ES-I3 (cell line): Measurements from ENCODE around the gene ZNF366.

Experiments
- H3K36me3 ChIP-seq: 2 replicates; pipeline ENCODE4 v1.6.1; 2013; ENCODE audit warnings: mild to moderate bottlenecking, low read length, control low read depth, moderate library complexity; ENCODE audit not compliant: insufficient read depth
- H3K4me1 ChIP-seq: 2 replicates; pipeline ENCODE4 v1.6.1; 2013; ENCODE audit warnings: mild to moderate bottlenecking, control low read depth, low read length; ENCODE audit not compliant: insufficient read depth
- H3K9ac ChIP-seq: 2 replicates; pipeline ENCODE4 v1.6.1; 2013; ENCODE audit warnings: low read depth, mild to moderate bottlenecking, low read length, moderate library complexity
- H3K9me3 ChIP-seq: 2 replicates; pipeline ENCODE4 v1.6.1; 2013; ENCODE audit warnings: mild to moderate bottlenecking, low read length, moderate library complexity; ENCODE audit not compliant: control insufficient read depth, insufficient read depth

ZNF366 gene

GRCh38 chr5:72510610-72511181, 3.5 kb upstream of the ZNF366 start:
- Histone ChIP-seq H3K4me1 (peaks cover under 1% of the 10 kb centered on the region; the same call in 1 of the 2 replicates), H3K9ac (no peak overlapping the region), H3K36me3 (no peaks in the 10 kb centered on the region), H3K9me3 (no peaks in the 10 kb centered on the region; the same call in 1 of the 2 replicates)

DNA sequence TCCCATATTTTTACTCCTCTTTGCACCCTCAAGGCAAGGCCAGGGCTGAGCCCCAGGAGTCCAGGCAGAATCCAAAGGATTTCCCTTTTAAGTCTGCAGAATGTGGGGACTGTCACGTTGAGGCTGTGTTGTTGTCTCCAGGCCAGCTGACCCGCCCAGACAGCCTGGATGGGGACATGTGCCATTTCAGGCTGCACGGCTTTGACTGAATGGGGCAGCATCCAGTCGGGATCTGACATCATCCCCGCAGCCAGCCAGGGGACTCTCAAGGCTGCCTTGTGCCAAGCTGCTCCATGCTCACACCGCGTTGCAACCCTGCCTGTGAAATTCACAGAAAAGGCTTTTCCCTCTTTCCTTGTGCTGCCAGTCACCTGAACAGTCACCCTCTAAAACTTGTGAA, 2.2 kb upstream of the ZNF366 start:
- Histone ChIP-seq H3K9me3 (no peaks in the 10 kb centered on the region; the same call in 1 of the 2 replicates), H3K9ac (no peak overlapping the region), H3K4me1 (peaks cover 12% of the 10 kb centered on the region), H3K36me3 (no peaks in the 10 kb centered on the region)

GRCh38 chr5:72508241-72509170, 1.3 kb upstream of the ZNF366 start:
- no peak overlapping the region for H3K9ac ChIP-seq
- peaks cover 12% of the 10 kb centered on the region for H3K4me1 ChIP-seq
- no peaks in the 10 kb centered on the region; the same call in 1 of the 2 replicates for H3K9me3 ChIP-seq
- H3K36me3 ChIP-seq = no peaks in the 10 kb centered on the region

GRCh38 chr5:72507907-72508238, 663 bp upstream of the ZNF366 start:
- peaks cover 12% of the 10 kb centered on the region for H3K4me1 ChIP-seq

DNA sequence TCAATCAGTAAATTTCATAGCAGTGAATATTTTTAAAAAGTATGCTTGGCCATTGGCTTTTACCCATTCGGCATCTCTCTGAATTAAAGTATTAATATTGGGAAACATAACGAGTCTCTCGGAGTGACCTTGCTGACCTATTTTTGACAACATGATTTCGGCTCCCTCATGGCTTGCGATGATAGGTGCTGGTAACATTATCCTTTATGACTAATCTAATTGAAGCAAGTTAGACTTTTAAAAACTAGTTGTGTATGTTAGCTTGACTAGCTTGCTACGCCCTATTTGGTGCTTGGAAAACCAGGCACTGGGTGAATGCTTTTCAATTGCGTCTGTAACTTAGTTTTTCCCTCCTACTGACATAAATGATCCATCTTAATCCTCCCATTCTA, 1.1 kb downstream of the ZNF366 start:
- no peak overlapping the region for H3K9ac ChIP-seq
- no peaks in the 10 kb centered on the region for H3K36me3 ChIP-seq
- peaks cover 12% of the 10 kb centered on the region for H3K4me1 ChIP-seq
- H3K9me3 ChIP-seq = no peaks in the 10 kb centered on the region

More at GRCh38 chr5:72507907-72508238, 663 bp upstream of the ZNF366 start:
- H3K9ac ChIP-seq = no peak overlapping the region
- H3K36me3 ChIP-seq = no peaks in the 10 kb centered on the region
- no peaks in the 10 kb centered on the region; the same call in 1 of the 2 replicates for H3K9me3 ChIP-seq

GRCh38 chr5:72505539-72506157, 1.6 kb downstream of the ZNF366 start:
- Histone ChIP-seq H3K4me1 (peaks cover 12% of the 10 kb centered on the region), H3K36me3 (no peaks in the 10 kb centered on the region), H3K9me3 (no peaks in the 10 kb centered on the region), H3K9ac (no peak overlapping the region)

DNA sequence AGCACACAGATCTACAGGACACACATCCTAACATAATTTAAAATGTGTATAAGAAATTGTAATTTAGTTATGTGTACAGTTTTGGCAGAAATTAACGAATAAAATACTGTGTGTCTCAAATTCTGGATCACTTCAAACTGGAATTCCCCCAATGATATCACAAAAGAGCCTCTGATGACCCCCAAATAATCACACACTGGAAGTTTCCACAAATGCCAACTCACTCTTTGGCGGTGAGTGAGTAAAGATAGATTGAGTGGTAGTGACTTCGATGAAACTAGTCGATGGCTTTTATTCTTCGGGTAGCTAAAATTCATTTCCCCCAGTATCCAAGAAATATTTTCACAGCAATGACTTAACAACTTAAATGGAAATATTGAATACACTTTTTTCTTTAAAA, 2.2 kb downstream of the ZNF366 start:
- Histone ChIP-seq H3K9ac (no peak overlapping the region), H3K9me3 (no peaks in the 10 kb centered on the region), H3K36me3 (no peaks in the 10 kb centered on the region), H3K4me1 (peaks cover 12% of the 10 kb centered on the region)

- Histone ChIP-seq H3K9me3 (no peaks in the 10 kb centered on the region), H3K36me3 (no peaks in the 10 kb centered on the region), H3K9ac (no peak overlapping the region), H3K4me1 (peaks cover 15% of the 10 kb centered on the region)
Measured at GRCh38 chr5:72503888-72504491, 3.2 kb downstream of the ZNF366 start.

DNA sequence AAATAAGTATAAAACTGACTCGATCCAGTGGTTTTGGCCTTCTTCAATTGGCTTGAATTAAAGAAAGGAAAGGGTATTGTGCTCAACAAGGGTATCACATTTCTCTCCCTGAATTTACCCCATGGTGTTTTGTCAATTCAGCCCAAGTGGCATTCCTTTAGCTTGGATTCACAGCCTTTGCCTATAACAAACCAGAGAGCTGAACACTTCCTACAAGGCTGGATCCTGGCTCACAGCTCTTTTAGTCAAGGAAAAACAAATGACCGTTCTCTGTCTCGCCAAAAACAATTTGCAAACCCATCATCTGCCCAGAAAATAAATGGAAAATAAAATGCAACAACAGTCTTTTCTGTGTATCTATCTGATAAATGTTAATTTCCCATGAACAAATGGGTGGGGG, 5.7 kb downstream of the ZNF366 start:
- Histone ChIP-seq H3K4me1 (peaks cover 20% of the 10 kb centered on the region), H3K36me3 (no peaks in the 10 kb centered on the region), H3K9me3 (no peaks in the 10 kb centered on the region), H3K9ac (no peak overlapping the region)

DNA sequence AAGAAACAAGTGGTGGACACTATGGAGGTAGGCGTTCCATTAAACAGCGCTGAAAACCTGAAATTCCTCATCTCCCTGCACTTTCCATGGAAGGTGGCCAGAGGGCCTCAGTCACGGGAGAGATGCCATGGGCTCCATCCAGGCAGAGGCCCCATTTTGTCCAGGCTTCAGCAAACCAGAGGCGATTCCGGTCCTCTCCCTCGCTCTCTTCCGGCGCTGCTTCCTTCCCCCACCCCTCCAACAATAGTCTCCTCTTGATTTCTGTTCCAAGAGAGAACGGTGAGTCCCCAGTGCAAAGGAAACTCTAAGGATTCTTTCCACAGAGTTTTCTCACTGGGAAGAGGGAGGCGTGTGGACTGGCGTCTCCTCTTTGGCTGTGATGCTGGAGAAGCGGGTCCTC, 7.5 kb downstream of the ZNF366 start:
- H3K36me3 ChIP-seq = no peaks in the 10 kb centered on the region
- H3K9ac ChIP-seq = no peak overlapping the region
- H3K4me1 ChIP-seq = peaks cover 10% of the 10 kb centered on the region
- no peaks in the 10 kb centered on the region for H3K9me3 ChIP-seq

GRCh38 chr5:72499090-72499489, 8.1 kb downstream of the ZNF366 start:
- Histone ChIP-seq H3K36me3 (no peaks in the 10 kb centered on the region), H3K4me1 (peaks cover 7% of the 10 kb centered on the region), H3K9me3 (no peaks in the 10 kb centered on the region), H3K9ac (no peak overlapping the region)

DNA sequence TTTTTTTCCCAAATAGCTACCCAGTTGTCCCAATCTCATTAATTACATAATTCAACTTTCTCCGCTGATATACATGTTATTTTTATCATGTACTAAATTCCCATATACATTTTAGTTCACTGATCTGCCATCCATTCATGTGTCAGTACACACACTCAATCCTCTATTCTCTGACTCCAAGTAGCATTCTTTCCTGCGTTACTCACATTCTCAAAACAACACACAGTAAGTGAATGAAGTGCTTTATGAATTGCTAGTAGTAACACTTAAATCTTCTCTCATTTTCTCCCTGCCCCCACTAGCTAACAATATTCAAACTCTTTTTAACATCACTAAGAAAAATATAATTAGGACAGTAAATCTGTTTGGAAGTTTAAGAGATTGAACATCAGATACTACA, 8.9 kb downstream of the ZNF366 start:
- Histone ChIP-seq H3K4me1 (peaks cover 7% of the 10 kb centered on the region), H3K36me3 (no peaks in the 10 kb centered on the region), H3K9me3 (no peaks in the 10 kb centered on the region), H3K9ac (no peak overlapping the region)

- H3K36me3 ChIP-seq = no peaks in the 10 kb centered on the region
- H3K4me1 ChIP-seq = peaks cover 7% of the 10 kb centered on the region
- H3K9ac ChIP-seq = no peak overlapping the region
- H3K9me3 ChIP-seq = no peaks in the 10 kb centered on the region
Measured at GRCh38 chr5:72497823-72498222, 9.4 kb downstream of the ZNF366 start.

- Histone ChIP-seq H3K9me3 (no peaks in the 10 kb centered on the region), H3K9ac (no peak overlapping the region), H3K4me1 (peaks cover 7% of the 10 kb centered on the region), H3K36me3 (no peaks in the 10 kb centered on the region)
Measured at GRCh38 chr5:72495410-72495809, 11.8 kb downstream of the ZNF366 start.
